Gastrocnemius medialis (tissue), 4 donors: Measurements from ENCODE around the gene CC2D2A.

Experiments
- CTCF ChIP-seq, 5 experiments: fragments of 450-650 bp in 3 of 5; fragments of 200-600 bp in 2 of 5; sonication (generic) in 2 of 5; IDR thresholded peaks in 4 of 5; conservative IDR thresholded peaks in 1 of 5; 1 replicate in 4 of 5; 2 replicates in 1 of 5; pipeline ENCODE4 v1.5.1; 2016 to 2019; ENCODE audit warnings: antibody characterized with exemption in 5 of 5, mild to moderate bottlenecking in 3 of 5, moderate library complexity in 3 of 5
- POLR2A ChIP-seq, 2 donors: fragments of 450-650 bp; IDR thresholded peaks; one replicate each; pipeline ENCODE4 v1.6.1; 2017; ENCODE audit warnings: antibody characterized with exemption in 2 of 2, mild to moderate bottlenecking in 2 of 2, moderate library complexity in 2 of 2

GRCh38 chr4:15605537-15605936 lies 135.9 kb downstream of the CC2D2A start:
- no peak for TF ChIP-seq CTCF (IDR thresholded peaks at IDR 0.05 in 4 of 5, conservative IDR thresholded peaks at IDR 0.05 in 1 of 5)
- TF ChIP-seq POLR2A (IDR thresholded peaks at IDR 0.05), result no peak
